Measurements from ENCODE around the gene TATDN3.
"Not testable (repeated sequence)": the region's sequence is repeated elsewhere in the genome, so short reads cannot be mapped to it uniquely, and the experiment has no call there.

TATDN3 gene
- 13.4 to 18.3 (median 16.7) reads per million in 4 experiments for total RNA-seq

DNA sequence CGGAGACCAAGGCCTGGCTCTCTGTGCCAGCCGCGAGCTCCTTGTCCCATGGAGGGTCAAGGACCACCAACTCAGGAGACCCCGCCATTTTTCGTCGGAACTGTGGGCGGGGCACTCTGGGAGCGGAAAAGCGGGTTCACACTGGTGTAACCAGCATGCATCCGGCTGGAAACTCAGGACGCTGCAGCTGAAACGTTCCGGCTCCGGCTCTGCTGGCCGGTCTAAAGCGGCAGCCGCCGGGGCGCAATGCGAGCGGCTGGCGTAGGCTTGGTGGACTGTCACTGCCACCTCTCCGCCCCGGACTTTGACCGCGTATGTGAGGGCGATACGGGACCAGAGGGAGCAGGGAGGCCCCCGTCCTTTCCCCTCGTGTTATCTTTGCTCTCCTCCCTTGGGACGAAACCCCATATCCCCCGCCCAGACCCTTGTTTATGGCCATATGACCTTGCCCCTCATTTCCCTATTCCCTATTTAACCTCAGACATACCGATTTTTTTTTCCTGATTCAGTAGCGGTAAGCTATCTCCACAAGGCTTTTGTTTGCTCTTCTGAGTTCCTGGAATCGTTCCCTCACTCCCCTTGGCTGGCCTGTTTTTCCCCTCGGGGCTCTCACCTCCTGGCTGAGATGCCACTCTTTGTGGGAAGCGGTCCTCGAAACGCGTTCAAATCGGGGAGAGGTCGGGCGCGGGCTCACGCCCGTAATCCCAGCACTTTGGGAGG, at the start of gene TATDN3, which contains the start of gene NSL1:
TATDN3 (plus strand) TSS at position 219 of the 720 bp plus-strand sequence; CDS start at position 247, 28 bp downstream.
NSL1 (minus strand) TSS at position 102 of the 720 bp plus-strand sequence; CDS start at position 88, 14 bp downstream.
- peak; percentile 93 for DNase-seq

DNA sequence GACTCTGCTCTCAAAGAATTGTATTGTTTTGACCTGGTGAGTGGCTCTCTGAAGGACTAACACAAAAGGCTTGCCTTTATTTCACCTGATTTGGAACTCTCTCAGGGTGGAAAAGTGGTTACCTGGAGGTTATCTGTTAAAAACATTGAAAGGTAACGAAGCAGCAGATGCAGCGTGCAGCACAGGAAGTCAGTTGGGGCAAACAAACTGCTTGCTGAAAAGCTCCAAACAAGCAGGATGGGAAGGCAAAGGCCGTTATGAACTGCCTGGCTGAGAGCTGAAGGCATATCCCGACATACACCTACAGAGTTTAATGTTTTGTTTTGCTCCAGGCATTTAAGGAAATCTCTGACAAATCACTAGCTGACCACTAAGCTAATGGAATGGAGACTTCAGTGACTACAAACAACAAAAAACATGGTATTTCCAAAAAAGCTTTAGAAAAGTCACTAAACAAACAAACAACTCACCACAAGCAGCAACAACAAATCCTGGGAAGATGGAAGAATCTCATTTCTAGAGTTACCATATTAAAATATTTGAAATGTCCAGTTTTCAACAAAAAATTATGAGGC, 47.7 kb upstream of the TATDN3 start:
- DNase-seq: no peak

DNA sequence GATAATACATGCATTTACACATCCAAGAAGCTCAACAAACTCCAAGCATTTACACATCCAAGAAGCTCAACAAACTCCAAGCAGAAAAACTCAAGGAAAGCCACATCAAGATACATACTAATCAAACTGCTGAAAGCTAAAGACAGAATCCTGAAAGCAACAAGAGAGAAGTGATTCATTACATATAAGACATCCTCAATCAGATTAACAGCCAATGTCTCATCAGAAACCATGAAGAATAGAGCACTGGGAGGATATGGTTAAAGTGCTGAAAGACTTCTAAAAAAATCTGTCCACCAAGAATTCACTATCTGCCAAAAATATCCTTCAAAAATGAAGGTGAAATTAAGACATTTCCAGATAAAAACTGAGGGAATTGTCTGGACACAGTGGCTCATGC, 46.4 kb upstream of the TATDN3 start:
- no peak for DNase-seq

GRCh38 chr1:212746546-212746945, 45.1 kb upstream of the TATDN3 start:
- no peak for DNase-seq

DNA sequence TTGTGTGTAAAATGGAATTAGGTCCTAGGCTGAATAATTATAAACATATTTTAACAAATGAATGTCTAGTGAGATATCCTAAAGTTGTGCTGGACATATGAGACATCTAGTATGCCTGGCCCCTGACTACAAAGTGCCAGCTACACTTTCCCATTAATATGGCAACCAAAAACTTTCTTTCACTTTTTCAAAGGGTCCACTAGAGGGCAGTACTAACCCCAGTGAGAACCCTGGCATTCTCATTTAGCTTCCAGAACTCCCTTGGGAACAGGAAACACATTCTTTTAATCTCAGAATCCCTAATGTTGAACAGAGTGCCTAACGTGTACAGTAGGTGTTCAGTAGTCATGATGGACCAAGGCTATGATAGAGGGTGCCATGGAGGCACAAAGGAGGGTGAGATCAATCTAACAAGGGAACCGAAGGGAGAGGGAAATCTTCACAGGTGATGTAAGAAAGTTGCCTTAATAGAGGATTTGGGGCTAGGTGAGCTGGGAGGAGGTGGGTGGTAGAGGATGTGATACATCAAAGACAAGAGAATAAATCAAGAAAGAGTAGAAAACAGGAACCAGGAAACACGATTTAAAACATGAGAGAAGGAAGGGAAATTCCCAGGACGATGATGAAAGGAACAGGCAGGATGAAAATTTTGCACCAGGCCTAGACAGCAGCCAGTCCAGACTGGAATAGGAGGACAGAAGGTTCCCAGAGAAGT, 41.7 kb upstream of the TATDN3 start:
- DNase-seq: no peak

- no peak for DNase-seq
Observed at GRCh38 chr1:212752252-212752933, 39.3 kb upstream of the TATDN3 start.

DNA sequence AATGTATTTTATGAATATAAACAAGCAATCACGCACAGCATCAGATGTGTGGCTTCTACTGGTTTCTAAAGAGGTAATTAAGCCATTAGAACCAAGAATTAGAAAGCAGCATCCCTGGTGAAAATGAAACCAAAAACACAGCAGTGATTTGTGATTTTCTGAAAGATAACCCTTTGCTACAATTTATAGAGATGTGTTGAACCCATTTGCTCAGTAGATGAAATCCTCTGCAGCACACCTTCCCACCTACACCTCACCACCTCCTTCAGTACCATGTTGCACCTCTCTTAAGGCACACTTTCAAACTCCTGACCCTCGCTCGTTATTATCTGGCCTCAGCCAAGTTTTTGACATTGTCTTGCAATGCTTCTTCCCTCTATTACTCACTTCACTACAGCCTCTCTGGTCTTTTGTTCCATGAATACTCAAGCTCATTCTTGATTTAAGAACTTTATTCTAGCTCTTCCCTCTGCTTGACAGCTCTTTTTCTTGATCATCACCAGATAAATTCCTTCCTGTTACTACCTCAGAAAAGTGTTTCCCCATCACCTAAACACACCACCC, 38.7 kb upstream of the TATDN3 start:
- DNase-seq: no peak

GRCh38 chr1:212753749-212754148, 37.9 kb upstream of the TATDN3 start:
- DNase-seq: no peak

GRCh38 chr1:212754193-212754592, 37.5 kb upstream of the TATDN3 start:
- DNase-seq: no peak

- DNase-seq: no peak
Observed at GRCh38 chr1:212754680-212755079, 37.0 kb upstream of the TATDN3 start.

- DNase-seq: no peak
Observed at GRCh38 chr1:212759683-212760082, 32.0 kb upstream of the TATDN3 start.

DNA sequence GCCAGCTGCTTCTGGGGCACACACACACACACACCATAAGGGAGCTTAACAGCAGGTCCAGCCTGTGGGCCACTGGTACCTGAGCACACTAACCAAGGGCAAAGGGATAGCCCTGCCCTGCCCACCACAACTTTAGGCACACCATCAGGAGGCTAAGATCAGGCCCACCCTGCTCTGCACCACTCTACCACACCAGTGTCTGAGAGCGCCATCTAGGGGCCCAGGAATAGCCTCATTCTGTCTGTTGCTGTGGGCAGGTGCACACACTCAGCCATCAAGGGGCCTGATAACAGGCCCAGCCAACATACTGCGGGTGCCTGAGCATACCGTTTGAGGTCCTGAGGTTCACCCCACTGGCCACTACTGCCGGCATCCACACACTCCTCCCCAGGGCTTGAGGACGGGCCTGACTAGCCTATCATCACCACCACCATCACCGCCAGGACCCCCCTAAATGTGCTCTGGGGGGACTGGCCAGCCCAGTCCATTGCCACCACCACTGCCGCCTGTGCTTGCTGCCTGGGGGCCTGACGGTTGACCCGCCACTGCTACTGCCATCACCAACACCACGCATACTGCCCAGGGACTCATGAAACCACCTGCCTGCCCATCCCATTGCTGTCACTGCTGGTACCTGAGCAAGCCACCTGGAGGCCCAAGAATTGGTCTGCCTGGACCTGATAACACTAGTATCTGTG, 31.4 kb upstream of the TATDN3 start:
- DNase-seq: peak; percentile 28

DNA sequence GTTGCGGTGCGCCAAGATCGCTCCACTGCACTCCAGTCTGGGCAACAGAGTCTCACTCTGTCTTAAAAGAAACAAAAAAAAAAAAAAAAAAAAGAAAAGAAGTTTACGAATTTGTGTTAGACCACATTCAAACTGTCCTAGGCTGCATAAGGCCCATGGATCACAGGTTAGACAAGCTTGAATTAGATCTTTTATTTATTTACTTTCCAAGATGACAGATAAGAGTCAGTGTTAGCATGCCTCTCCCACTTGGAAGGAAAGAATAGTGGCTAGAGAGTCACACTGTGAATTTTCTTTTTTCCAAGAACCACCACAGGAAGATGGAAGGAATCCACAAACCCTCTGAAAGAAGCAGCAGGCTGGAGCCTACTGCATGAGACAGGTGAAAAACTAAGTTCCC, 29.5 kb upstream of the TATDN3 start:
- DNase-seq: no peak

GRCh38 chr1:212762839-212763238, 28.9 kb upstream of the TATDN3 start:
- no peak for DNase-seq

- DNase-seq: not testable (repeated sequence)
Observed at GRCh38 chr1:212764718-212765281, 26.9 kb upstream of the TATDN3 start.

- not testable (repeated sequence) for DNase-seq
Observed at GRCh38 chr1:212766825-212767224, 24.9 kb upstream of the TATDN3 start.

DNA sequence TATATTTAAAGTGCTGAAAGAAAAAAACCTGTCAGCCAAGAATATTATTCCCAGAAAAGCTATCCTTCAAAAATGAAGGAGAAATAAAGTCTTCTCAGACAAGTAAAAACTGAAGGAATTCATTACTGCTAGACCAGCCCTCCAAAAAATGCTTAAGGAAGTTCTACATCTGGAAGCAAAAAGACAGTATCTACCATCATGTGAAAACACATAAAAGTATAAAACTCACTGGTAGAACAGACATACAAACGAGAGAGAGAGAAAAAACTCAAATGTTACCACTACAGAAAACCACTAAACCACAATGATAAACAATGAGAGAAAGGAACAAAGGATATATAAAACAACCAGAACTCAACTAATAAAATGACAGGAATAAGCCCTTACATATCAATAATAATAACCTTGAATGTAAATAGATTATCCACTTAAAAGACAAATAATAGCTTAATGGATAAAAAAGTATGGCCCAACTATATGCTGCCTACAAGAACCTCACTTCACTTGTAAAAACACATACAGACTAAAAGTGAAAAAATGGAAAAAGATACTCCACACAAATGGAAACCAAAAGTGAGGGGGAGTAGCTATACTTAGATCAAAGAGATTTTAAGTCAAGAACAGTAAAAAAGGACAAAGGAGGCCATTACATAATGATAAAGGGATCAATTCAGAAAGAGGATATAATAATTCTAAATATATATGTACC, 22.1 kb upstream of the TATDN3 start:
- no peak for DNase-seq

DNA sequence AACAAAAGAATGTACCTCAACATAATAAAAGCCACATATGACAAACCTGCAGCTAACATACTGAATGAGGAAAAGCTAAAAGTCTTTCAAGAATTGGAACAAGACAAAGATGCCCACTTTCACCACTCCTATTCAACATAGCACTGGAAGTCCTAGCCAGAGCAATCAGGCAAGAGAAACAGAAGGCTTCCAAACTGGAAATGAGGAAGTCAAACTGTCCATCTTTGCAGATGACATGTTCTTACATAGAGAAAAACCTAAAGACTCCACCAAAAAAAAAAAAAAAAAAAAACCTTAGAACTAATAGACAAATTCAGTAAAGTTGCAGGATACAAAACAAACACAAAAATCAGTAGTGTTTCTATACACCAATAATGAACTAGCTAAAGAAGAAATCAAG, 20.4 kb upstream of the TATDN3 start:
- no peak for DNase-seq

GRCh38 chr1:212773011-212773410, 18.7 kb upstream of the TATDN3 start:
- no peak for DNase-seq

- no peak for DNase-seq
Observed at GRCh38 chr1:212774584-212774983, 17.1 kb upstream of the TATDN3 start.

GRCh38 chr1:212775241-212775640, 16.5 kb upstream of the TATDN3 start:
- no peak for DNase-seq

Data from effector CD8-positive, alpha-beta T cell (primary cell).